ENCODE data around the gene WDR17. TPM values are rescaled to one million over a fixed set of nuclear protein-coding genes. Genes with fewer than 3 reads are reported as not detected.
A peak's percentile ranks its signal among the peaks of the same experiment; 100 is the strongest.

Gene WDR17
- total RNA-seq, 1 donor from 2014 or later = 6.3 TPM

GRCh38 chr4:176107695-176108094, 42.1 kb downstream of the WDR17 start:
- DNase-seq = no peak
- H3K4me3 Mint-ChIP-seq (ENCODE audit: unreplicated experiment) = no peak overlapping the region
- no peak overlapping the region for H3K27ac Mint-ChIP-seq (ENCODE audit: unreplicated experiment)
- peaks cover 6% of the 10 kb centered on the region for H3K36me3 Mint-ChIP-seq (ENCODE audit: unreplicated experiment)
- peaks cover 1% of the 10 kb centered on the region for H3K27me3 Mint-ChIP-seq (ENCODE audit: unreplicated experiment)
- no peaks in the 10 kb centered on the region for H3K4me1 Mint-ChIP-seq (ENCODE audit: low read depth, unreplicated experiment)
- peaks cover 2% of the 10 kb centered on the region for H3K9me3 Mint-ChIP-seq (ENCODE audit: unreplicated experiment)
- no peak for TF ChIP-seq CTCF (IDR thresholded peaks at IDR 0.05; ENCODE audit: partially characterized antibody, unreplicated experiment)

GRCh38 chr4:176123710-176124407, 58.2 kb downstream of the WDR17 start:
- Mint-ChIP-seq H3K27ac (ENCODE audit: unreplicated experiment) (no peak overlapping the region), H3K4me1 (ENCODE audit: low read depth, unreplicated experiment) (no peaks in the 10 kb centered on the region), H3K9me3 (ENCODE audit: unreplicated experiment) (no peaks in the 10 kb centered on the region), H3K36me3 (ENCODE audit: unreplicated experiment) (no peaks in the 10 kb centered on the region), H3K4me3 (ENCODE audit: unreplicated experiment) (no peak overlapping the region), H3K27me3 (ENCODE audit: unreplicated experiment) (no peaks in the 10 kb centered on the region)
- peak; percentile 77 for TF ChIP-seq CTCF (IDR thresholded peaks at IDR 0.05; ENCODE audit: partially characterized antibody, unreplicated experiment)
- DNase-seq = peak; percentile 18

- no peak for TF ChIP-seq CTCF (IDR thresholded peaks at IDR 0.05; ENCODE audit: partially characterized antibody, unreplicated experiment)
- Mint-ChIP-seq H3K4me3 (ENCODE audit: unreplicated experiment) (no peak overlapping the region), H3K36me3 (ENCODE audit: unreplicated experiment) (no peaks in the 10 kb centered on the region), H3K9me3 (ENCODE audit: unreplicated experiment) (no peaks in the 10 kb centered on the region), H3K4me1 (ENCODE audit: low read depth, unreplicated experiment) (no peaks in the 10 kb centered on the region), H3K27ac (ENCODE audit: unreplicated experiment) (no peak overlapping the region), H3K27me3 (ENCODE audit: unreplicated experiment) (no peaks in the 10 kb centered on the region)
- no peak for DNase-seq
Observed at GRCh38 chr4:176125063-176125462, 59.4 kb downstream of the WDR17 start.

- DNase-seq = no peak
- H3K4me3 Mint-ChIP-seq (ENCODE audit: unreplicated experiment) = no peak overlapping the region
- no peaks in the 10 kb centered on the region for H3K27me3 Mint-ChIP-seq (ENCODE audit: unreplicated experiment)
- H3K9me3 Mint-ChIP-seq (ENCODE audit: unreplicated experiment) = no peaks in the 10 kb centered on the region
- no peaks in the 10 kb centered on the region for H3K36me3 Mint-ChIP-seq (ENCODE audit: unreplicated experiment)
- TF ChIP-seq CTCF (IDR thresholded peaks at IDR 0.05; ENCODE audit: partially characterized antibody, unreplicated experiment) = no peak
- no peaks in the 10 kb centered on the region for H3K4me1 Mint-ChIP-seq (ENCODE audit: low read depth, unreplicated experiment)
- no peak overlapping the region for H3K27ac Mint-ChIP-seq (ENCODE audit: unreplicated experiment)
Observed at GRCh38 chr4:176134670-176135069, 69.0 kb downstream of the WDR17 start.

GRCh38 chr4:176137631-176138030, 72.0 kb downstream of the WDR17 start:
- Mint-ChIP-seq H3K9me3 (ENCODE audit: unreplicated experiment) (no peaks in the 10 kb centered on the region), H3K4me3 (ENCODE audit: unreplicated experiment) (no peak overlapping the region), H3K36me3 (ENCODE audit: unreplicated experiment) (no peaks in the 10 kb centered on the region), H3K27ac (ENCODE audit: unreplicated experiment) (no peak overlapping the region), H3K27me3 (ENCODE audit: unreplicated experiment) (no peaks in the 10 kb centered on the region), H3K4me1 (ENCODE audit: low read depth, unreplicated experiment) (no peaks in the 10 kb centered on the region)
- TF ChIP-seq CTCF (IDR thresholded peaks at IDR 0.05; ENCODE audit: partially characterized antibody, unreplicated experiment) = no peak
- DNase-seq = no peak
